Neural crest cell (in vitro differentiated cells): ENCODE measurements around the gene CCDC57. TPM values are rescaled to one million over a fixed set of nuclear protein-coding genes. Genes with fewer than 3 reads are reported as not detected.

ENCODE experiments used
- DNase-seq: peaks from one replicate; pipeline ENCODE4 v3.0.0; 2021; ENCODE audit warnings: low read depth, mixed read lengths, low spot score
- H3K27ac Mint-ChIP-seq: one replicate; pipeline ENCODE4 v1.8.0; 2021; ENCODE audit warnings: mild to moderate bottlenecking, mixed read lengths; ENCODE audit not compliant: unreplicated experiment
- H3K27me3 Mint-ChIP-seq: 2 replicates; pipeline ENCODE4 v1.8.0; 2021; ENCODE audit warnings: low read depth, mild to moderate bottlenecking, mixed read lengths
- H3K36me3 Mint-ChIP-seq: 2 replicates; pipeline ENCODE4 v1.8.0; 2021; ENCODE audit warnings: low read depth, mild to moderate bottlenecking, mixed read lengths
- H3K4me1 Mint-ChIP-seq: 2 replicates; pipeline ENCODE4 v1.8.0; 2021; ENCODE audit warnings: mixed read lengths
- H3K4me3 Mint-ChIP-seq: one replicate; pipeline ENCODE4 v1.8.0; 2021; ENCODE audit warnings: mild to moderate bottlenecking, mixed read lengths
- H3K9me3 Mint-ChIP-seq: 2 replicates; pipeline ENCODE4 v1.8.0; 2021; ENCODE audit warnings: mixed read lengths
- CTCF ChIP-seq: fragments of 200-600 bp; sonication (generic); conservative IDR thresholded peaks from 2 replicates; pipeline ENCODE4 v1.5.0; 2021; ENCODE audit warnings: antibody characterized with exemption, mild to moderate bottlenecking
- total RNA-seq: library from RNA; stranded (reverse); gene quantifications from 2 replicates; pipeline ENCODE4 v1.2.1, GENCODE V29; 2021

CCDC57 gene
- total RNA-seq, 1 donor from 2014 or later = 47.5 TPM

DNA sequence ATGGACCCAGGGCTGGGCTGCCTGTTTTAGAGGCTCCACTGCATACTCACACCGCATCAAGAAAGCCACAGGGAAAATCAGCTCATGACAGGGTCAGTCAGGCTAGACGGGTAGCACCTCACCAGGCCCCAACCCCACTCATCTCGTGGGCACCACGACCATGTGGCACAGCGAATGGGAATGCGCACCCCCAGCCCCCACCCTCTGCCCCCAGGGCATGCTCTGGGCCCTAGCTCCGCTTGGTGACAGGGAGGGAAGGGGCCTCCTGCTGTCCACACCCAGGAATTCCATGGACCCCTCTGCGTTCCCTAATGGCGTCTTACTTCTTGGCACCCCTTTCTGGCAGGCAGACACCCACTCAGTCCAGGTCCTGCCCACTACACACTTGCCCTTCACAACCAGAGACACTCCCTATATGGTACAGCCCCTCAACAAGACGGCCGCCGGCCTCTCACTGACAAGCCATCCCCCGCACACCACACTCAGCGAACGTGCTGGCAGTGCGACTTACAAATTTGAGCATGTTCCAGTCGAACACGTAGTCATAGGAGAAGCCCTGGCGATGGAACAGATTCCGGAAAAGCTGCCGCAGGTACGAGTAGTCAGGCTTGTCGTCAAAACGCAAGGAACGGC, 38.3 kb upstream of the CCDC57 start:
- no peaks in the 10 kb centered on the region for H3K9me3 Mint-ChIP-seq
- H3K27ac Mint-ChIP-seq = peak overlapping the region; percentile 57
- no peak for DNase-seq
- no peak for TF ChIP-seq CTCF
- peaks cover 27% of the 10 kb centered on the region for H3K36me3 Mint-ChIP-seq
- no peaks in the 10 kb centered on the region for H3K27me3 Mint-ChIP-seq
- no peak overlapping the region for H3K4me3 Mint-ChIP-seq
- H3K4me1 Mint-ChIP-seq = no peaks in the 10 kb centered on the region

DNA sequence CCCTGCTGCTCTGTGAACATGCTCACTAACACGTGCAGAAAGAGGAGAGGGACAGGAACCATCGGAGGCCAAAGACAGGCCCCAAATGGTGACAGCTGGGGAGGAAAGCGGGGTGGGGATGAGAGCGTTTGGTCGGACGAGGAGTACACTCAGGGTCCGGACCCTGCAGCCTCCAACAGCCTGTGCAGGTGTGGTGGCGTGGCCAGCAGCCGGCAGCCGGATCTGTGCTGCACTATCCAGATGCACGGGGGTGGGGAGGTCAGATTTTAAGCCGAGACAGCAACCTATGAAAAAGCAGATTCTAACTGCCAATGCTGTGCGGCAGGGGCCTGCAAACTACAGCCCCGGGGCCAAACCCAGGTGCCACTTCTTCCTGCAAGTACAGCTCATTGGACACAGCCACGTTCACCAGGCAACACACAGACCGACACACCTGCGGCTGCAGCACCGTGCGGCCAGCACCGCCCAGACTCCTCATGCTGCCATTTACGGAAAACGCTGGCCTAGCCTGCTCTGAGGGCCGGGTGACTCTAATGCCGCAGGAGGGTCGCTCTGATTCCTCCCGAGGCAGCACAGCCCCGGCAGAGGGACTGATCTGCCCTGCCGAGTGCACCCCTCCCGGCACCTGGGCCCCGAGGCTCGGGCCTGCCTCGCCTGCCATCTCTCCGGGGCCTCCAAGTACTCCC, 37.4 kb upstream of the CCDC57 start:
- no peaks in the 10 kb centered on the region for H3K27me3 Mint-ChIP-seq
- H3K4me1 Mint-ChIP-seq = no peaks in the 10 kb centered on the region
- DNase-seq = no peak
- peaks cover 19% of the 10 kb centered on the region for H3K36me3 Mint-ChIP-seq
- H3K27ac Mint-ChIP-seq = no peak overlapping the region
- H3K4me3 Mint-ChIP-seq = no peak overlapping the region
- H3K9me3 Mint-ChIP-seq = no peaks in the 10 kb centered on the region
- no peak for TF ChIP-seq CTCF

GRCh38 chr17:82248815-82249674, 36.4 kb upstream of the CCDC57 start:
- Mint-ChIP-seq H3K4me3 (no peak overlapping the region), H3K9me3 (no peaks in the 10 kb centered on the region), H3K27ac (no peak overlapping the region), H3K27me3 (no peaks in the 10 kb centered on the region), H3K36me3 (peaks cover 25% of the 10 kb centered on the region), H3K4me1 (no peaks in the 10 kb centered on the region)
- TF ChIP-seq CTCF = no peak
- DNase-seq = no peak

- peak overlapping the region; percentile 5 for H3K27ac Mint-ChIP-seq
- DNase-seq = no peak
- no peak for TF ChIP-seq CTCF
- no peaks in the 10 kb centered on the region for H3K4me1 Mint-ChIP-seq
- H3K36me3 Mint-ChIP-seq = peaks cover 26% of the 10 kb centered on the region
- no peaks in the 10 kb centered on the region for H3K9me3 Mint-ChIP-seq
- no peaks in the 10 kb centered on the region for H3K27me3 Mint-ChIP-seq
- no peak overlapping the region for H3K4me3 Mint-ChIP-seq
Measured at GRCh38 chr17:82247856-82248671, 35.4 kb upstream of the CCDC57 start.
